Measurements from ENCODE around the gene CALN1. TPM values are rescaled to one million over a fixed set of nuclear protein-coding genes. Genes with fewer than 3 reads are reported as not detected.

The CALN1 gene
- total RNA-seq, 1 donor: under 0.01 TPM

DNA sequence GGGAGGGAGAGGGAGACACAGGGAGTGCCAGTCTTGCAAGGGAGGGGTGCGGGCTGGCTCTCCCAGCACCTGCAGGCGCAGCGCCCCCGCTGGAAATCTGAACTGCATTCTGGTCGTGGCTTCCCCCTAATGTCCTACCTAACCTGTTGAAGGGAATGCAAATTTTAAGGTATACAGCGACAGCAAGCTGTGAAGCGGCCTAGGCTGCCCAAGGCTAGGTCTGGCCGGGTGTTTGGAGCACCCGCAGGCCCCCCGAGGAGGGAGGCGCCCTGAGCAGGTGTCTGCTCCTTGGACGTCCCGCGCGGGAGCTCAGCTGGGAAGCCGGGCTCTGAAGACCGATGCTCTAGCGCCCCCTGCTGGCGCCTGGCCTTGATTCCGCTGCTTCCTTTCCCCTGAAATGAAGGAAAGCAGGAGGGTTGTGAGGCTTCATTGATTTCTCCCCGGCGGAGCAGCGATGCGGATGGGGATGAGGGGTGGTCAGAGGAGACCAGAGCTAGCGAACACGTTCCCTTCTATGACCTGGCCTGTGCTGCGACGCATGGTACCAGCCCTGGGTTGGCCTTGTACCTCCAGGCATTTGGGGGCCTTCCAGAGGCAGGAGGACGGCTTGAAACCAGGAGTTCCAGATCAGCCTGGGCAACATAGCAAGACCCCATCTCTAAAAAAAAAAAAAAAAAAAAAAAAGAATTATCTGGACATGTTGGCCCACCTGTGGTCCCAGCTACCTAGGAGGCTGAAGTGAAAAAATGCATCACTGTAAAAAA is 678.8 kb downstream of the CALN1 start:
- Histone ChIP-seq H3K4me1 (ENCODE audit: insufficient read depth, low read length) (no peaks in the 10 kb centered on the region), H3K9me3 (ENCODE audit: low read depth, low read length) (no peaks in the 10 kb centered on the region), H3K27me3 (ENCODE audit: insufficient read depth, low read length) (no peaks in the 10 kb centered on the region), H3K4me3 (ENCODE audit: low read length) (no peak overlapping the region)

DNA sequence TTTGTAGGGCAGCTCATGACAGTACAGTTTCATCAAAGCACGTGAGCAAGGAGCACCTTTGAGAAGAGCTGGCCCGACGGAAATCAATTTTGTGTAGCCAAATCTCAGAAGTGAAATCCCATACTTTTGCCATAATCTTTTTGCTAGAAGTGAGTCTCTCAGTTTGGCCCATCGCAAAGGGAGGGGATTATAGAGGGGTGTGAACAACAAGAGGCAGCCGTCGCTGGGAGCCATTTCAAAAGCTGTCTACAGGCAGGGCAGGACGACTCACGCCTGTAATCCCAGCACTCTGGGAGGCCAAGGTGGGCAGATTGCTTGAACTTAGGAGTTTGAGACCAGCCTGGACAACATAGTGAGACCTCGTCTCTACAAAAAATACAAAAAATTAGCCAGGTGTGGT is 680.4 kb downstream of the CALN1 start:
- Histone ChIP-seq H3K4me3 (ENCODE audit: low read length) (no peak overlapping the region), H3K4me1 (ENCODE audit: insufficient read depth, low read length) (no peaks in the 10 kb centered on the region), H3K9me3 (ENCODE audit: low read depth, low read length) (no peaks in the 10 kb centered on the region), H3K27me3 (ENCODE audit: insufficient read depth, low read length) (no peaks in the 10 kb centered on the region)

Measured in mononuclear cell (primary cell).